Transverse colon (tissue), 4 donors: ENCODE data around the gene GOLGA6A.

Experiments
- CTCF ChIP-seq, 5 experiments: fragments of 200-600 bp in 3 of 5; fragments of 450-650 bp in 2 of 5; sonication (generic) in 3 of 5; IDR thresholded peaks; 1 replicate in 2 of 5; 2 replicates in 3 of 5; pipeline ENCODE4 v1.5.1; 2016 to 2017; ENCODE audit warnings: antibody characterized with exemption in 5 of 5, inconsistent platforms in 3 of 5, mild to moderate bottlenecking in 2 of 5, moderate library complexity in 1 of 5
- POLR2A ChIP-seq: fragments of 450-650 bp; IDR thresholded peaks from one replicate; pipeline ENCODE4 v1.6.1; 2016; ENCODE audit warnings: antibody characterized with exemption, mild to moderate bottlenecking, moderate library complexity
- POLR2AphosphoS5 ChIP-seq, 3 donors: sonication (generic); formaldehyde crosslinking; IDR thresholded peaks; one replicate each; pipeline ENCODE4 v1.6.1; 2016; ENCODE audit warnings: antibody characterized with exemption in 3 of 3

DNA sequence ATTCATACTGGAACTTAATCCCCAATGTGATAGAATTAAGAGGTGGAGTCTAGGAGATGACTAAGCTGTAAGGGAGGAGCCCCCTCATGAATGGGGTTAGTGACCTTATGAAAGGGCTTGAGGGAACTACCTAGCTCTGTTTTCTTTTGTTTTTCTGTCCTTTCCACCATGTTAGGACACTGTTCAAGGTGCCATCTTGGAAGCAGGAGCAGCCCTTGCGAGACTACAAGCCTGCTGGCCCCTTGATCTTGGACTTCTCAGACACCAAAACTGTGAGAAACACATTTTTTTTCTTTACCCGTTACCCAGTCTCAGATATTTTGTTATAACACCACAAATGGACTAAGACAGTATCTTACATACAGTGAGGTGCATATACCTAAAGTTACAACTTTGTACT lies 26.5 kb downstream of the GOLGA6A start:
- TF ChIP-seq CTCF (IDR thresholded peaks at IDR 0.05) (no peak), POLR2AphosphoS5 (IDR thresholded peaks at IDR 0.05) (no peak), POLR2A (no peak)
